ENCODE measurements around the gene DYNLL1. TPM values are rescaled to one million over a fixed set of nuclear protein-coding genes. Genes with fewer than 3 reads are reported as not detected.
A peak's percentile ranks its signal among the peaks of the same experiment; 100 is the strongest.

DYNLL1 gene
- total and polyA plus RNA-seq, 2 of the 13 experiments (the other 11 are each of a cell fraction or from before 2014, with no cell fraction given) = 271 to 294 TPM

GRCh38 chr12:120469450-120470149, 26.3 kb upstream of the DYNLL1 start, which contains the start of gene SRSF9 (continued):
- TF ChIP-seq RERE (CRISPR knock-in tag; IDR thresholded peaks at IDR 0.05; ENCODE audit: low read depth) (0 out of 2 replicates have a peak, but pooled peaks have one; percentile 9), HNRNPL (IDR thresholded peaks at IDR 0.05; ENCODE audit: low read depth, low read length) (0 out of 2 replicates have a peak, but pooled peaks have one; percentile 54), TSC22D2 (CRISPR knock-in tag; IDR thresholded peaks at IDR 0.05; ENCODE audit: borderline replicate concordance) (no peak), ELF4 (CRISPR knock-in tag; IDR thresholded peaks at IDR 0.05; ENCODE audit: borderline replicate concordance) (no peak; the same call in 1 of the 2 replicates), SPEN (CRISPR knock-in tag; IDR thresholded peaks at IDR 0.05; ENCODE audit: low read depth) (peak; percentile 74), SNRNP70 (IDR thresholded peaks at IDR 0.05; ENCODE audit: low read depth, low read length) (no peak), KLF16 (CRISPR knock-in tag; IDR thresholded peaks at IDR 0.05) (peak in 1 of 2 experiments; percentile 81; a peak in 2 of 4 replicates), TERF1 (CRISPR knock-in tag; IDR thresholded peaks at IDR 0.05) (no peak), ZNF124 (CRISPR knock-in tag; IDR thresholded peaks at IDR 0.05) (peak; percentile 82; the same call in 1 of the 2 replicates), MYC (CRISPR knock-in tag; IDR thresholded peaks at IDR 0.05; ENCODE audit: borderline replicate concordance) (peak; percentile 77), CBFB (CRISPR knock-in tag; IDR thresholded peaks at IDR 0.05) (no peak), HDAC2 (CRISPR knock-in tag; IDR thresholded peaks at IDR 0.05) (peak; percentile 64; the same call in 1 of the 2 replicates), ZSCAN21 (CRISPR knock-in tag; IDR thresholded peaks at IDR 0.05; ENCODE audit: borderline replicate concordance) (no peak; the same call in 1 of the 2 replicates), SKI (IDR thresholded peaks at IDR 0.05; ENCODE audit: partially characterized antibody) (peak; percentile 46), ZFP62 (CRISPR knock-in tag; IDR thresholded peaks at IDR 0.05) (no peak), ATAD3A (CRISPR knock-in tag; IDR thresholded peaks at IDR 0.05) (no peak), ZNF24 (IDR thresholded peaks at IDR 0.05) (no peak), ISX (CRISPR knock-in tag; conservative IDR thresholded peaks at IDR 0.05) (no peak), ZSCAN30 (CRISPR knock-in tag; IDR thresholded peaks at IDR 0.05) (no peak), ZNF703 (CRISPR knock-in tag; IDR thresholded peaks at IDR 0.05; ENCODE audit: borderline replicate concordance) (peak; percentile 54; the same call in 1 of the 2 replicates), NCOR1 (IDR thresholded peaks at IDR 0.05; ENCODE audit: borderline replicate concordance, low read length) (no peak), ATM (IDR thresholded peaks at IDR 0.05; ENCODE audit: borderline replicate concordance) (no peak), AGO1 (IDR thresholded peaks at IDR 0.05; ENCODE audit: low read depth, low read length, poor library complexity, severe bottlenecking) (no peak), GZF1 (CRISPR knock-in tag; IDR thresholded peaks at IDR 0.05) (peak; percentile 72; the same call in 1 of the 2 replicates), TAF15 (IDR thresholded peaks at IDR 0.05; ENCODE audit: low read depth, low read length, poor library complexity, severe bottlenecking) (peak; percentile 54)
